ENCODE data around the gene FKBP10. TPM values are rescaled to one million over a fixed set of nuclear protein-coding genes. Genes with fewer than 3 reads are reported as not detected.

The FKBP10 gene
- total RNA-seq, 1 experiment from 2014 or later: 143 TPM

DNA sequence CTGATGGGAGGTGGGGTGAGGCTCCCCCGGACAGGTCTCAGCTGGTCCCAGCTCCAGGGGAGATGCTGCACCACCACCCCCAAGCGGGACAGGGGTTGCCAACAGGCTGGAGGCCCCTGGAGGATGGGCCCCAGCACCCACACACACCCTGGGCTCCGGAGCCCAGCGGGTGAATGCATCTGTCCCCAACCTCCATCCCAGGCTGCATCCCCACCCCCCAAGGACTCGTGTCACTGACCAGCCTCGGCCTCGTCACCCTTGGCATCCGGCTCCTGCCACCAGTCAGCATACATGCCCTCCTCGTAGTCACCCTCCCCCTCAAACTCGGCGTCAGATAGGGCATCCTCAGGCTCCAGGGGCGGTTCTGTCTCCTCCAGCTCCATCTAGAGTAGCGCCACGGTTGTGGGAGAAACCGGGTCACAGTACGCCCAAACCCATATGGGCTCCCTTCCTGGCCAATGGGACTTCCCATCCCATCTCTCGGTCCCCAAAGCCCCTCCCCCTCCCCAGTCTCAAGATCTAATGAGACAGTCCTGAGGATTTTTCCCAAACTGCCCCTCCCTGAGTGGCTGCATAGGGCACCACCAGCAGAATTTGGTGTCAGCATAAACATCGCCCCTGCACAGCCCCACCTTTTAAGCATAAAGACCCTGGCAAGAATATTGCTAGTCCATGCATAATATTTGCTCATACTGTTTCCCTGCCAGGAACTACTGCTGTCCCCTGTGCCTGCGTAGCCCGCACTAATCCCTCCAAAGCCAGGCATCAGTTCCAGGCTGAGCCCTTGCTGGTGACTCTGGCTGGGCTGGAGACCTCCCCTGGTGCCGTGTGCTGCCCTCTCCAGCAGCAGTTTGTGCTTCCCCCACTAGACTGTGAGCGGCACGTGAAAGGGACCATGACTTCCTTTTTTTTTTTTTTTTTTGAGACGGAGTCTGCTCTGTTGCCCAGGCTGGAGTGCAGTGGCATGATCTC, 9.5 kb upstream of the FKBP10 start:
- Histone ChIP-seq H3K27ac (no peak overlapping the region), H3K79me2 (ENCODE audit: low read depth) (0 out of 2 replicates have a peak, but pooled peaks cover 3% of the 10 kb centered on the region), H3F3A (ENCODE audit: insufficient read depth, low read depth) (peaks cover 27% of the 10 kb centered on the region; the same call in 1 of the 2 replicates), H3K36me3 (ENCODE audit: low read depth) (0 out of 2 replicates have a peak, but pooled peaks cover 4% of the 10 kb centered on the region), H3K4me1 (replicated peaks; ENCODE audit: insufficient read depth) (peaks cover 24% of the 10 kb centered on the region), H3K9me3 (ENCODE audit: insufficient read depth, low read depth) (no peaks in the 10 kb centered on the region), H3K4me2 (no peak overlapping the region), H4K20me1 (ENCODE audit: insufficient read depth) (no peaks in the 10 kb centered on the region), H3K9me2 (ENCODE audit: insufficient read depth) (no peaks in the 10 kb centered on the region), H3K27me3 (ENCODE audit: insufficient read depth, low read depth) (no peaks in the 10 kb centered on the region), H3K4me3 (no peak overlapping the region), H2AFZ (no peak overlapping the region)
- intact Hi-C loops (cut with micrococcal nuclease; ENCODE audit: unreplicated experiment): loop anchor here (5.0 kb wide), 1 partner anchor 116 kb away; the partner anchor contains the start of gene EIF1
- no peak for TF ChIP-seq EZH2 (IDR thresholded peaks at IDR 0.05; ENCODE audit: low read depth)
- TF ChIP-seq, protein P1, sequence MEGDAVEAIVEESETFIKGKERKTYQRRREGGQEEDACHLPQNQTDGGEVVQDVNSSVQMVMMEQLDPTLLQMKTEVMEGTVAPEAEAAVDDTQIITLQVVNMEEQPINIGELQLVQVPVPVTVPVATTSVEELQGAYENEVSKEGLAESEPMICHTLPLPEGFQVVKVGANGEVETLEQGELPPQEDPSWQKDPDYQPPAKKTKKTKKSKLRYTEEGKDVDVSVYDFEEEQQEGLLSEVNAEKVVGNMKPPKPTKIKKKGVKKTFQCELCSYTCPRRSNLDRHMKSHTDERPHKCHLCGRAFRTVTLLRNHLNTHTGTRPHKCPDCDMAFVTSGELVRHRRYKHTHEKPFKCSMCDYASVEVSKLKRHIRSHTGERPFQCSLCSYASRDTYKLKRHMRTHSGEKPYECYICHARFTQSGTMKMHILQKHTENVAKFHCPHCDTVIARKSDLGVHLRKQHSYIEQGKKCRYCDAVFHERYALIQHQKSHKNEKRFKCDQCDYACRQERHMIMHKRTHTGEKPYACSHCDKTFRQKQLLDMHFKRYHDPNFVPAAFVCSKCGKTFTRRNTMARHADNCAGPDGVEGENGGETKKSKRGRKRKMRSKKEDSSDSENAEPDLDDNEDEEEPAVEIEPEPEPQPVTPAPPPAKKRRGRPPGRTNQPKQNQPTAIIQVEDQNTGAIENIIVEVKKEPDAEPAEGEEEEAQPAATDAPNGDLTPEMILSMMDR (conservative IDR thresholded peaks at IDR 0.05): no peak
- CTCF ChIA-PET: interaction anchor here (0.6 kb wide), 1 partner anchor 9 kb away, joined by 3 read pairs; the partner anchor contains the start of gene P3H4
- BruUV-seq (replicated peaks): no TSS peak
- POLR2A ChIA-PET (ENCODE audit: unreplicated experiment): interaction anchor here (0.7 kb wide), 1 partner anchor 18 kb away, joined by 17 read pairs; no protein-coding TSS in a partner anchor
- no peak for DNase-seq

DNA sequence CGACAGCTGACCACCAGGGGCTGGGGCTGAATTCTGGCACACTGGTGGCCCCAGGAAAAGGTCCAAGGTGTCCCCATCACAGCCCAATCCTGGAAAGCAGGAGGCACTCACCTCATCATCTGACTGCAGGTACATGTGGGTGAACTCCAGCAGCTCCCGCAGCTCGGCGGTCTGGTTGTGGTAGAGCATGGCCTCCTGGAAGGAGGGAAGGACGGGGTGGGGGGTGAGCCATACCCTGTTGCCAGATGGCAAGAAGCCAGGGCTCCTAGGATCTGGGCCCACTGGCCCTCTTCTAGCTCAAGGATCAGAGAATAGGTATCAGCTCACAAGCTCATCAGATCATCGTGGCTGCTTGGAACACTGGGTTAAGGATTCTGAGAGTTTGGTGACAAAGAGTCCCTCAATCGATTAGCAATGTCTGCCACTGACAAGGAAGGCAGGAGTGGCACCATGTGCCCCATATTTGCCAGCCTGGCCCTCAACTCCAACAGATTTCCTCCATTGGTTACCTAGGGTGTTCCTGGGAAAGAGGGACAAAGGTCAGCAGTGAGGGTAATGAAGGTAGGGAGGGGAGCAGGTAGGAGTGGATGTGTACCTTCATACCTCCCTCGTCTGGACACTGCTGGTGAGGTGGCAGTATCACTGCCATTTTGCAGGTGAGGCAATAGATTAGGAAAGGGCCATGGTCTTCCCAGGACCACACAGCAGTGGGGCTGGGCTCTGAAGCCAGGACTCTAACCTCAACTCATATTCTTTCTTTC, 5.9 kb upstream of the FKBP10 start:
- TF ChIP-seq, protein P1 (conservative IDR thresholded peaks at IDR 0.05): no peak
- no peak for TF ChIP-seq EZH2 (IDR thresholded peaks at IDR 0.05; ENCODE audit: low read depth)
- ChIA-PET POLR2A (ENCODE audit: unreplicated experiment) (no interaction called here), CTCF (no interaction called here)
- no peaks in the 10 kb centered on the region for H3K27me3 ChIP-seq (ENCODE audit: insufficient read depth, low read depth)
- no peaks in the 10 kb centered on the region for H3K9me3 ChIP-seq (ENCODE audit: insufficient read depth, low read depth)
- 0 out of 2 replicates have a peak, but pooled peaks cover 7% of the 10 kb centered on the region for H3K36me3 ChIP-seq (ENCODE audit: low read depth)
- H3K27ac ChIP-seq: no peak overlapping the region
- no peaks in the 10 kb centered on the region for H4K20me1 ChIP-seq (ENCODE audit: insufficient read depth)
- H3K4me2 ChIP-seq: no peak overlapping the region
- no peaks in the 10 kb centered on the region for H3K9me2 ChIP-seq (ENCODE audit: insufficient read depth)
- no peak overlapping the region for H2AFZ ChIP-seq
- DNase-seq: no peak
- peaks cover 17% of the 10 kb centered on the region for H3K4me1 ChIP-seq (replicated peaks; ENCODE audit: insufficient read depth)
- H3K79me2 ChIP-seq (ENCODE audit: low read depth): peaks cover 33% of the 10 kb centered on the region
- H3K4me3 ChIP-seq: no peak overlapping the region
- intact Hi-C loops (cut with micrococcal nuclease; ENCODE audit: unreplicated experiment): no loop called here
- H3F3A ChIP-seq (ENCODE audit: insufficient read depth, low read depth): peaks cover 13% of the 10 kb centered on the region
- BruUV-seq (replicated peaks): no TSS peak
